Measurements from ENCODE around the gene GABBR2. TPM values are rescaled to one million over a fixed set of nuclear protein-coding genes. Genes with fewer than 3 reads are reported as not detected.
A peak's percentile ranks its signal among the peaks of the same experiment; 100 is the strongest.

The GABBR2 gene
- total and polyA plus RNA-seq, 9 of the 15 experiments (the other 6 are each of a cell fraction or from before 2014, with no cell fraction given) = 0.15 to 1.9 (median 0.32) TPM

DNA sequence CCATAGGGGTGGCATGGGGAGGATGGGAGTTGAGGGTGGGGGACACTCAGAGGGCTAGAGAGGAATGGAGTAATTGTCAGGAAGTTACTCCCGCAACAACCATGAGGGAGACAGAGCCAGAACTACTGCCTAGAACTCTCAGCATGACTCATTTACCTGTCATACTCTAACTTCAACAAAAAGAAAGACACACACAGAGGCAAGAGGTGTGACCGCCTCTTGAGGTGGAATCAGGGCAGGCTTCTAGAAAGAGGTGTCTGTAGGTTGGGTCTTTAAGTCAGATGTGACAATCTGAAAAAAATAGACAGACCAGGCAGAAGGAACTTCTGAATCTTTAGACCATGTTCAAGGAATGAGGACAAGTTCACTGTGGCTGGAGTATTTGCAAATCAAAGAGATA lies 73.4 kb downstream of the GABBR2 start (continued):
- TF ChIP-seq, protein P1, sequence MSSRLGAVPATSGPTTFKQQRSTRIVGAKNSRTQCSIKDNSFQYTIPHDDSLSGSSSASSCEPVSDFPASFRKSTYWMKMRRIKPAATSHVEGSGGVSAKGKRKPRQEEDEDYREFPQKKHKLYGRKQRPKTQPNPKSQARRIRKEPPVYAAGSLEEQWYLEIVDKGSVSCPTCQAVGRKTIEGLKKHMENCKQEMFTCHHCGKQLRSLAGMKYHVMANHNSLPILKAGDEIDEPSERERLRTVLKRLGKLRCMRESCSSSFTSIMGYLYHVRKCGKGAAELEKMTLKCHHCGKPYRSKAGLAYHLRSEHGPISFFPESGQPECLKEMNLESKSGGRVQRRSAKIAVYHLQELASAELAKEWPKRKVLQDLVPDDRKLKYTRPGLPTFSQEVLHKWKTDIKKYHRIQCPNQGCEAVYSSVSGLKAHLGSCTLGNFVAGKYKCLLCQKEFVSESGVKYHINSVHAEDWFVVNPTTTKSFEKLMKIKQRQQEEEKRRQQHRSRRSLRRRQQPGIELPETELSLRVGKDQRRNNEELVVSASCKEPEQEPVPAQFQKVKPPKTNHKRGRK (tag; IDR thresholded peaks at IDR 0.05) = no peak
- TF ChIP-seq PURB (CRISPR knock-in tag; IDR thresholded peaks at IDR 0.05; ENCODE audit: low read depth) (no peak), PHF8 (IDR thresholded peaks at IDR 0.05; ENCODE audit: borderline replicate concordance, low read length) (no peak), HMG20B (CRISPR knock-in tag; IDR thresholded peaks at IDR 0.05) (no peak), ZFP36 (IDR thresholded peaks at IDR 0.05; ENCODE audit: low read depth, low read length, partially characterized antibody) (peak; percentile 97), JUND (IDR thresholded peaks at IDR 0.05; ENCODE audit: borderline replicate concordance, low read depth, low read length) (peak; percentile 47; the same call in 1 of the 2 replicates), JUND (tag; IDR thresholded peaks at IDR 0.05; ENCODE audit: borderline replicate concordance, low read depth, low read length) (peak; percentile 12; the same call in 1 of the 3 replicates), ARNT (IDR thresholded peaks at IDR 0.05) (no peak), CREBBP (IDR thresholded peaks at IDR 0.05; ENCODE audit: low read depth, low read length) (no peak), ZNF354B (CRISPR knock-in tag; IDR thresholded peaks at IDR 0.05) (no peak), RBM25 (IDR thresholded peaks at IDR 0.05; ENCODE audit: low read depth, low read length, severe bottlenecking) (peak; percentile 71), FOSL1 (tag; conservative IDR thresholded peaks at IDR 0.05) (peak; percentile 85), CBFB (CRISPR knock-in tag; IDR thresholded peaks at IDR 0.05) (no peak), RBM22 (IDR thresholded peaks at IDR 0.05; ENCODE audit: low read depth, low read length, poor library complexity, severe bottlenecking) (no peak), NFATC3 (IDR thresholded peaks at IDR 0.05) (no peak)
- TF ChIP-seq, protein P2, sequence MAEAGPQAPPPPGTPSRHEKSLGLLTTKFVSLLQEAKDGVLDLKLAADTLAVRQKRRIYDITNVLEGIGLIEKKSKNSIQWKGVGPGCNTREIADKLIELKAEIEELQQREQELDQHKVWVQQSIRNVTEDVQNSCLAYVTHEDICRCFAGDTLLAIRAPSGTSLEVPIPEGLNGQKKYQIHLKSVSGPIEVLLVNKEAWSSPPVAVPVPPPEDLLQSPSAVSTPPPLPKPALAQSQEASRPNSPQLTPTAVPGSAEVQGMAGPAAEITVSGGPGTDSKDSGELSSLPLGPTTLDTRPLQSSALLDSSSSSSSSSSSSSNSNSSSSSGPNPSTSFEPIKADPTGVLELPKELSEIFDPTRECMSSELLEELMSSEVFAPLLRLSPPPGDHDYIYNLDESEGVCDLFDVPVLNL (CRISPR knock-in tag; IDR thresholded peaks at IDR 0.05; ENCODE audit: low read depth) = no peak
- TF ChIP-seq, protein P3, sequence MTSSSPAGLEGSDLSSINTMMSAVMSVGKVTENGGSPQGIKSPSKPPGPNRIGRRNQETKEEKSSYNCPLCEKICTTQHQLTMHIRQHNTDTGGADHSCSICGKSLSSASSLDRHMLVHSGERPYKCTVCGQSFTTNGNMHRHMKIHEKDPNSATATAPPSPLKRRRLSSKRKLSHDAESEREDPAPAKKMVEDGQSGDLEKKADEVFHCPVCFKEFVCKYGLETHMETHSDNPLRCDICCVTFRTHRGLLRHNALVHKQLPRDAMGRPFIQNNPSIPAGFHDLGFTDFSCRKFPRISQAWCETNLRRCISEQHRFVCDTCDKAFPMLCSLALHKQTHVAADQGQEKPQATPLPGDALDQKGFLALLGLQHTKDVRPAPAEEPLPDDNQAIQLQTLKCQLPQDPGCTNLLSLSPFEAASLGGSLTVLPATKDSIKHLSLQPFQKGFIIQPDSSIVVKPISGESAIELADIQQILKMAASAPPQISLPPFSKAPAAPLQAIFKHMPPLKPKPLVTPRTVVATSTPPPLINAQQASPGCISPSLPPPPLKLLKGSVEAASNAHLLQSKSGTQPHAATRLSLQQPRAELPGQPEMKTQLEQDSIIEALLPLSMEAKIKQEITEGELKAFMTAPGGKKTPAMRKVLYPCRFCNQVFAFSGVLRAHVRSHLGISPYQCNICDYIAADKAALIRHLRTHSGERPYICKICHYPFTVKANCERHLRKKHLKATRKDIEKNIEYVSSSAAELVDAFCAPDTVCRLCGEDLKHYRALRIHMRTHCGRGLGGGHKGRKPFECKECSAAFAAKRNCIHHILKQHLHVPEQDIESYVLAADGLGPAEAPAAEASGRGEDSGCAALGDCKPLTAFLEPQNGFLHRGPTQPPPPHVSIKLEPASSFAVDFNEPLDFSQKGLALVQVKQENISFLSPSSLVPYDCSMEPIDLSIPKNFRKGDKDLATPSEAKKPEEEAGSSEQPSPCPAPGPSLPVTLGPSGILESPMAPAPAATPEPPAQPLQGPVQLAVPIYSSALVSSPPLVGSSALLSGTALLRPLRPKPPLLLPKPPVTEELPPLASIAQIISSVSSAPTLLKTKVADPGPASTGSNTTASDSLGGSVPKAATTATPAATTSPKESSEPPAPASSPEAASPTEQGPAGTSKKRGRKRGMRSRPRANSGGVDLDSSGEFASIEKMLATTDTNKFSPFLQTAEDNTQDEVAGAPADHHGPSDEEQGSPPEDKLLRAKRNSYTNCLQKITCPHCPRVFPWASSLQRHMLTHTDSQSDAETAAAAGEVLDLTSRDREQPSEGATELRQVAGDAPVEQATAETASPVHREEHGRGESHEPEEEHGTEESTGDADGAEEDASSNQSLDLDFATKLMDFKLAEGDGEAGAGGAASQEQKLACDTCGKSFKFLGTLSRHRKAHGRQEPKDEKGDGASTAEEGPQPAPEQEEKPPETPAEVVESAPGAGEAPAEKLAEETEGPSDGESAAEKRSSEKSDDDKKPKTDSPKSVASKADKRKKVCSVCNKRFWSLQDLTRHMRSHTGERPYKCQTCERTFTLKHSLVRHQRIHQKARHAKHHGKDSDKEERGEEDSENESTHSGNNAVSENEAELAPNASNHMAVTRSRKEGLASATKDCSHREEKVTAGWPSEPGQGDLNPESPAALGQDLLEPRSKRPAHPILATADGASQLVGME (CRISPR knock-in tag; IDR thresholded peaks at IDR 0.05) = no peak
- TF ChIP-seq, protein P4, sequence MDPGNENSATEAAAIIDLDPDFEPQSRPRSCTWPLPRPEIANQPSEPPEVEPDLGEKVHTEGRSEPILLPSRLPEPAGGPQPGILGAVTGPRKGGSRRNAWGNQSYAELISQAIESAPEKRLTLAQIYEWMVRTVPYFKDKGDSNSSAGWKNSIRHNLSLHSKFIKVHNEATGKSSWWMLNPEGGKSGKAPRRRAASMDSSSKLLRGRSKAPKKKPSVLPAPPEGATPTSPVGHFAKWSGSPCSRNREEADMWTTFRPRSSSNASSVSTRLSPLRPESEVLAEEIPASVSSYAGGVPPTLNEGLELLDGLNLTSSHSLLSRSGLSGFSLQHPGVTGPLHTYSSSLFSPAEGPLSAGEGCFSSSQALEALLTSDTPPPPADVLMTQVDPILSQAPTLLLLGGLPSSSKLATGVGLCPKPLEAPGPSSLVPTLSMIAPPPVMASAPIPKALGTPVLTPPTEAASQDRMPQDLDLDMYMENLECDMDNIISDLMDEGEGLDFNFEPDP (CRISPR knock-in tag; IDR thresholded peaks at IDR 0.05) = no peak

Data from K562 (cell line).